Chondrocyte (in vitro differentiated cells): Measurements from ENCODE around the gene SMIM22. TPM values are rescaled to one million over a fixed set of nuclear protein-coding genes. Genes with fewer than 3 reads are reported as not detected.

ENCODE experiments used
- DNase-seq: peaks from one replicate; pipeline ENCODE4 v3.0.0; 2021; ENCODE audit warnings: mixed read lengths, low spot score
- H3K27ac Mint-ChIP-seq: one replicate; pipeline ENCODE4 v1.8.0; 2021; ENCODE audit warnings: mild to moderate bottlenecking, moderate library complexity, mixed read lengths; ENCODE audit not compliant: unreplicated experiment
- H3K27me3 Mint-ChIP-seq: 2 replicates; pipeline ENCODE4 v1.8.0; 2021; ENCODE audit warnings: low read depth, mixed read lengths
- H3K36me3 Mint-ChIP-seq: 2 replicates; pipeline ENCODE4 v1.8.0; 2021; ENCODE audit warnings: low read depth, mixed read lengths
- H3K4me1 Mint-ChIP-seq: 2 replicates; pipeline ENCODE4 v1.8.0; 2021; ENCODE audit warnings: low read depth, mild to moderate bottlenecking, mixed read lengths
- H3K4me3 Mint-ChIP-seq: one replicate; pipeline ENCODE4 v1.8.0; 2021; ENCODE audit warnings: mild to moderate bottlenecking, moderate library complexity, mixed read lengths; ENCODE audit not compliant: unreplicated experiment
- H3K9me3 Mint-ChIP-seq: 2 replicates; pipeline ENCODE4 v1.8.0; 2021; ENCODE audit warnings: low read depth, mixed read lengths
- CTCF ChIP-seq: fragments of 200-600 bp; sonication (generic); IDR thresholded peaks from 2 replicates; pipeline ENCODE4 v1.5.0; 2021; ENCODE audit warnings: antibody characterized with exemption, mild to moderate bottlenecking, moderate library complexity
- total RNA-seq: library from RNA; stranded (reverse); gene quantifications from 3 replicates; pipeline ENCODE4 v1.2.1, GENCODE V29; 2021

The SMIM22 gene
- total RNA-seq, 1 donor from 2014 or later, result not detected

GRCh38 chr16:4748682-4749411 is 46.3 kb upstream of the SMIM22 start:
- Mint-ChIP-seq H3K27me3 (no peaks in the 10 kb centered on the region), H3K27ac (no peak overlapping the region), H3K36me3 (peaks cover 5% of the 10 kb centered on the region), H3K9me3 (no peaks in the 10 kb centered on the region), H3K4me3 (no peak overlapping the region), H3K4me1 (no peaks in the 10 kb centered on the region)
- no peak for TF ChIP-seq CTCF
- DNase-seq, result no peak

GRCh38 chr16:4749700-4750257 is 45.4 kb upstream of the SMIM22 start:
- no peak overlapping the region for H3K4me3 Mint-ChIP-seq
- no peak for TF ChIP-seq CTCF
- no peak overlapping the region for H3K27ac Mint-ChIP-seq
- H3K27me3 Mint-ChIP-seq, result no peaks in the 10 kb centered on the region
- no peaks in the 10 kb centered on the region for H3K4me1 Mint-ChIP-seq
- H3K9me3 Mint-ChIP-seq, result no peaks in the 10 kb centered on the region
- DNase-seq, result no peak
- peaks cover 6% of the 10 kb centered on the region for H3K36me3 Mint-ChIP-seq

GRCh38 chr16:4750896-4751295 is 44.3 kb upstream of the SMIM22 start:
- no peak for TF ChIP-seq CTCF
- peaks cover 12% of the 10 kb centered on the region for H3K36me3 Mint-ChIP-seq
- no peak overlapping the region for H3K4me3 Mint-ChIP-seq
- no peaks in the 10 kb centered on the region for H3K4me1 Mint-ChIP-seq
- peaks cover 5% of the 10 kb centered on the region for H3K9me3 Mint-ChIP-seq
- DNase-seq, result no peak
- no peak overlapping the region for H3K27ac Mint-ChIP-seq
- no peaks in the 10 kb centered on the region for H3K27me3 Mint-ChIP-seq

GRCh38 chr16:4752351-4753100 is 42.6 kb upstream of the SMIM22 start:
- Mint-ChIP-seq H3K4me1 (no peaks in the 10 kb centered on the region), H3K36me3 (peaks cover 17% of the 10 kb centered on the region), H3K27me3 (no peaks in the 10 kb centered on the region), H3K9me3 (peaks cover 5% of the 10 kb centered on the region), H3K4me3 (no peak overlapping the region), H3K27ac (no peak overlapping the region)
- DNase-seq, result no peak
- no peak for TF ChIP-seq CTCF

- peaks cover 5% of the 10 kb centered on the region for H3K9me3 Mint-ChIP-seq
- H3K27me3 Mint-ChIP-seq, result no peaks in the 10 kb centered on the region
- no peaks in the 10 kb centered on the region for H3K4me1 Mint-ChIP-seq
- H3K27ac Mint-ChIP-seq, result no peak overlapping the region
- H3K36me3 Mint-ChIP-seq, result peaks cover 17% of the 10 kb centered on the region
- no peak for DNase-seq
- TF ChIP-seq CTCF, result no peak
- no peak overlapping the region for H3K4me3 Mint-ChIP-seq
Measured at GRCh38 chr16:4753227-4753626, 41.9 kb upstream of the SMIM22 start.
